GM21423 (cell line): ENCODE data around the gene DNAAF5.
"Not testable (repeated sequence)": the region's sequence is repeated elsewhere in the genome, so short reads cannot be mapped to it uniquely, and the experiment has no call there.

Source experiments
- ATAC-seq: cut with Tn5 transposase; IDR thresholded peaks from one replicate; pipeline ENCODE4 v1.9.1; 2021; ENCODE audit warnings: mild to moderate bottlenecking, moderate library complexity; ENCODE audit not compliant: unreplicated experiment

The DNAAF5 gene

GRCh38 chr7:780081-780480 lies 53.6 kb downstream of the DNAAF5 start:
- no peak for ATAC-seq

DNA sequence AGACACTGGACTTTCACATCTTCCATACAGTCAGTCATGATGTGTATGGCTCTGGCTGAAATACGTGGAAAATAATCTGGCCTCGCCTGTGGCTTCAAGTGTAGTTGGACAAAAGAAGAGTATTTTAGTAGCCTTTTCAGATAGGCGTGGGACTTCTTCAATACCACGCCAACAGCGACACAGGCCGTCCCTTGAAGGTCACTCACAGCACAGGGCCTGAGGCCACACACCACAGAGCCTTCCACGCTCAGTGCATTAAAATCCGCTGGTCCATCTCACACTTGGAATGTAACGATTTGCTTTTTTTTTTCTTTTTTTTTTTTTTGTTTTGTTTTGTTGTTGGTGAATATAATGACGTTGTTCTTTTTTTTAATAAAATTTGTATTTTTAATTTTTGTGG lies 54.0 kb downstream of the DNAAF5 start:
- ATAC-seq = no peak

GRCh38 chr7:781186-781849 lies 54.8 kb downstream of the DNAAF5 start:
- no peak for ATAC-seq

DNA sequence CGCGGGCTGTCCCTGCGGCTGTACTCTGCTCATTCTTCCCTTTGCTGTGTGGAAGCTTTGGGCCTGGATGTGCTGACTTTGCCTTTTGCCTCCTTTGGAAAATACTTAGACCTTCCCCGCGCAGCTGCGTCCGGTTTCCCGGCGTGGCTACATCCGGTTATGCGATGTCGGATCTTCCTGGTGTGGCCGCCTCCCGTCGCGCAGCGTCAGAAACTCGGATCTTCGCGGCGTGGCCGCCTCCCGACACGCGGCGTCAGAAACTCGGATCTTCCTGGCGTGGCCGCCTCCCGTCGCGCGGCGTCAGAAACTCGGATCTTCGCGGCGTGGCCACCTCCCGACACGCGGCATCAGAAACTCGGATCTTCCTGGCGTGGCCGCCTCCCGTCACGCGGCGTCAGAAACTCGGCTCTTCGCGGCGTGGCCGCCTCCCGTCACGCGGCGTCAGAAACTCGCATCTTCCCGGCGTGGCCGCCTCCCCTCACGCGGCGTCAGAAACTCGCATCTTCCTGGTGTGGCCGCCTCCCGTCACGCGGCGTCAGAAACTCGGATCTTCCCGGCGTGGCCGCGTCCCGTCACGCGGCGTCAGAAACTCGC lies 55.5 kb downstream of the DNAAF5 start:
- ATAC-seq = no peak

DNA sequence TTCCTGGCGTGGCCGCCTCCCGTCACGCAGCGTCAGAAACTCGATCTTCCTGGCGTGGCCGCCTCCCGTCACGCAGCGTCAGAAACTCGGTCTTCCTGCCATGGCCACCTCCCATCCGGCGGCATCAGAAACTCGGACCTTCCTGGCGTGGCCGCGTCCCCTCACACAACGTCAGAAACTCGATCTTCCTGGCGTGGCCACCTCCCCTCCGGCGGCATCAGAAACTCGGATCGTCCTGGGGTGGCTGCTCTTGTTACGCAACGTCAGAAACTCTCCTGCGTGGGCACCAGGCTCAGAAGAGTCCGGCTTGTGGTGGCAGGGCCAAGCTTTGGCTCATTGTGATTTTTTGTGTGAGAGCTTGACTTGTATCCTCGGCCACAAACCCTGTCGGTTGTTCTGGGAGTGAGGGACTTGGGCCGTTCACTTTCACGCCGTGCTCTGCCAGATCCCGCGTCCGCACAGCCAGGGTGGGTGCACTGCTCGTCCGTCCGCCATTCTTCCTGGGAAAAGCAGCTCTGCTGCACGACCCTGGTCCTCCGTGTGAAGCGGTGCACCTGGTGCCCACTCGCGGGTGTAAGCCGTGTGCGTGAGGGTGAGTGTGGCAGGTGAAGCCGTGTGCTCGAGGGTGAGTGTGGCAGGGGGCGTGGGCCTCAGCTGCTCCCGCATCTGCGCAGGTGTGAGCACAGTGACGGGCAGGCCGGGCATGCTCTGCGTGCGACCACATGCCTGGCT lies 56.4 kb downstream of the DNAAF5 start:
- ATAC-seq = no peak

- ATAC-seq = no peak
These were observed 57.3 kb downstream of the DNAAF5 start for GRCh38 chr7:783556-784490.

DNA sequence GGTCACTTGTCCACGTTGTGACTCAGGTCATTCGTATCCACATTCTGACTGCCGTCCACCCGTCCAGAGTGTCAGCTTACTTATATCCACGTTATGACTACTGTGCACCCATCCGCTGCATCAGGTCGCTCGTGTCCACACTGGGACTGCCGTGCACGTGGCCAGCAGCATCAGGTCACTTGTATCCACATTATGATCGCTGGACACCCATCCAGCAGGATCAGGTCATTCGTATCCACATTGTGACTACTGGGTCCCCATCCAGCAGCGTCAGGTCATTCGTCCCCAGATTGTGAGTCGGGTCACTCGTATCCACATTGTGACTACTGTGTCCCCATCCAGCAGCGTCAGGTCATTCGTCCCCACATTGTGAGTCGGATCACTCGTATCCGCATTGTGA lies 58.5 kb downstream of the DNAAF5 start:
- no peak for ATAC-seq

DNA sequence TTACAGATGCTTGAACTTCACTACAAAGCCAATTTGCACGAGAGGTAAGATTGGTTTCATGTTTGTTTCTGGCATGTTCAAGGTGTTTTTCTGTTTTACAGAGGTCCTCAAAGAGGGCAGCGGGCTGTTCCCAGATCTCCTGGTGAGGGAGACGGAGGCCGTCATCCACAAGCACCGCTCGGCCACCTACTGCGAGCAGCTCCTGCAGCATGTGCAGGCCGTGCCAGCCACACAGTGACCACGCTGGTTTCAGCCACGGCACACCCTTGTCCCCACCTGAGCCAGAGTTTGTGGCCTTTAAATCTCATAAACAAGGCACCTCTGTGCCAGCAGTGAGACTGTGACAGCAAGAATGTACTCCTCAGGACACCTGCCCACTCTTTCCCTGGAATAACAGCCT lies 58.9 kb downstream of the DNAAF5 start:
- no peak for ATAC-seq

DNA sequence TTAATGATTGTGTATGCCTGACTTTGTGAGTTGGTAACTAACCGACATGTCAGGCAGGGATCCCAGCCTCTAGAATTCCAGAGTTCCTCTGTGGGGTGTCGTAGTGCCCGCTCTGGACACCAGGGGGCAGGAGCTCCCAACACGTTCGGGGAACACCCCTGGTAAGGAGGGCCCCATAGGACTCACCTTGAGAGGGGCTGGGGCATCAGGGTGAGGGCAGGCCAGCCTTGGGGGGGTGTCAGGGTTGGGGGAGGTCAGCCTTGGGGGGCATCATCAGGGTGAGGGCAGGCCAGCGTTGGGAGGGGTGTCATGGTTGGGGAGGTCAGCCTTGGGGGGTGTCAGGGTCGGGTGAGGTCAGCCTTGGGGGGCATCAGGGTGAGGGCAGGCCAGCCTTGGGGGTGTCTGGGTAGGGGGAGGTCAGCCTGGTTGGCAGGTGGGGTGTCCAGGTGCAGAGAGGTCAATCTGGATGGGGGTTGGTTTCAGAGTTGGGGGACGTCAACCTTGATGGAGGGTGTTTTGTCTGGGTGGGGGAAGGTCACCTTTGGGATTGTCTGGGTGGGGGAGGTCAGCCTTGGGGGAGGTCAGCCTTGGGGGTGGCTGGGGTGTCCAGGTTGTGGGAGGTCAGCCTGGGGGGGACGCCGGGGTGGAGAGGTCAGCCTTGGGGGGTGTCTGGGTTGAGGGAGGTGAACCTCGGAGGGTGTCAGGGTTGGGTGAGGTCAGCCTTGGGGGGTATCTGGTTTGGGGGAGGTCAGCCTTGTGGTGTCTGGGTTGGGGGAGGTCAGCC lies 60.2 kb downstream of the DNAAF5 start:
- ATAC-seq = no peak

GRCh38 chr7:787332-788240 lies 61.1 kb downstream of the DNAAF5 start:
- no peak for ATAC-seq

GRCh38 chr7:791519-791918 lies 65.0 kb downstream of the DNAAF5 start:
- ATAC-seq = no peak

- no peak for ATAC-seq
These were observed 67.7 kb downstream of the DNAAF5 start for GRCh38 chr7:794207-794606.

DNA sequence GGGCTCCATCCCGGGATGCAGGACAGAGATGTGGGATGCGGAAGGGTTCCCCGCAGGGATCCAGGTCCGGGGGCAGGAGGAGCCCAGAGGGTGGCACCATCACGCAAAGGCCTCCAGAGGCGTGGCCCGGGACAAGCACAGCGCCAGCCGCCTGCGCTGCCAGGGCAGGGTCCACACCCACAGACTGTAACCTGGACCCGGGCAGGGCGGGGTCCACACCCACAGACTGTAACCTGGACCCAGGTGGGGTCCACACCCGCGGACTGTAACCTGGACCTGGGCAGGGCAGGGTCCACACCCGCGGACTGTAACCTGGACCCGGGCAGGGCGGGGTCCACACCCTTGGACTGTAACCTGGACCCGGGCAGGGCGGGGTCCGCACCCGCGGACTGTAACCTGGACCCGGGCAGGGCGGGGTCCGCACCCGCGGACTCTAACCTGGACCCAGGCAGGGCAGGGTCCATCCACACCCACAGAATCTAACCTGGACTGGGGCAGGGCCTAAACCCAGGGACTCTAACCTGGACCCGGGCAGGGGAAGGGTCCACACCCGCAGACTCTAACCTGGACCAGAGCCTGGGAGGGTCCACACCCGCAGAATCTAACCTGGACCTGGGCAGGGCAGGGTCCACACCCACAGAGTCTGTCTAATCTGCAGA lies 68.3 kb downstream of the DNAAF5 start:
- no peak for ATAC-seq

GRCh38 chr7:796434-797169 lies 70.1 kb downstream of the DNAAF5 start:
- ATAC-seq = not testable (repeated sequence)

GRCh38 chr7:798921-799470 lies 72.5 kb downstream of the DNAAF5 start:
- no peak for ATAC-seq

GRCh38 chr7:800692-801091 lies 74.2 kb downstream of the DNAAF5 start:
- no peak for ATAC-seq

- not testable (repeated sequence) for ATAC-seq
These were observed 74.9 kb downstream of the DNAAF5 start for GRCh38 chr7:801351-801750.

- no peak for ATAC-seq
These were observed 75.5 kb downstream of the DNAAF5 start for GRCh38 chr7:801940-802381.
